HG02763 (cell line): ENCODE results near the gene IGFN1.
"Not testable (repeated sequence)": the region's sequence is repeated elsewhere in the genome, so short reads cannot be mapped to it uniquely, and the experiment has no call there.

Source experiments
- ATAC-seq: cut with Tn5 transposase; IDR thresholded peaks from one replicate; pipeline ENCODE4 v1.9.1; 2021; ENCODE audit warnings: mild to moderate bottlenecking, moderate library complexity; ENCODE audit not compliant: unreplicated experiment

Gene IGFN1

DNA sequence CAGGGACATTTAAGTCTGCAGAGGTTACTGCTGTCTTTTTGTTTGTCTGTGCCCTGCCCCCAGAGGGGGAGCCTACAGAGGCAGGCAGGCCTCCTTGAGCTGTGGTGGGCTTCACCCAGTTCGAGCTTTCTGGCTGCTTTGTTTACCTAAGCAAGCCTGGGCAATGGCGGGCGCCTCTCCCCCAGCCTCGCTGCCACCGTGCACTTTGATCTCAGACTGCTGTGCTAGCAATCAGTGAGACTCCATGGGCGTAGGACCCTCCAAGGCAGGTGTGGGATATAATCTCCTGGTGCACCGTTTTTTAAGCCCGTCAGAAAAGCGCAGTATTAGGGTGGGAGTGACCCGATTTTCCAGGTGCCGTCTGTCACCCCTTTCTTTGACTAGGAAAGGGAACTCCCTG, 49.0 kb downstream of the IGFN1 start:
- ATAC-seq = not testable (repeated sequence)

DNA sequence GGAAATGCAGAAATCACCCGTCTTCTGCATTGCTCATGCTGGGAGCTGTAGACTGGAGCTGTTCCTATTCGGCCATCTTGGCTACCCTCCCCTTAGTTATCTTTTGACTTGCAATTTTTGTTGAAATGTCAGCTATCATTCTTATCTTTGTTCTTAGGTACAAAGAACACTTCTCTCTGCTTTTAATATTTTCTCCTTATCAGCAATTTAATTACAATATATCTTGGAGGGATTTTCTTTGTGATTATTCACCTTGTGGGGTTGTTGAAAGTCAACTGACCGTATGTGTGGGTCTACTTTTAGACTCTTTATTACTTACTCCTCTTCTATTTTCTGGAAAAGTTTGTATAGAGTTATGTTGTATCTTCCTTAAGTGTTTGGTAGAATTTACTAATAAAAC, 49.5 kb downstream of the IGFN1 start:
- no peak for ATAC-seq

DNA sequence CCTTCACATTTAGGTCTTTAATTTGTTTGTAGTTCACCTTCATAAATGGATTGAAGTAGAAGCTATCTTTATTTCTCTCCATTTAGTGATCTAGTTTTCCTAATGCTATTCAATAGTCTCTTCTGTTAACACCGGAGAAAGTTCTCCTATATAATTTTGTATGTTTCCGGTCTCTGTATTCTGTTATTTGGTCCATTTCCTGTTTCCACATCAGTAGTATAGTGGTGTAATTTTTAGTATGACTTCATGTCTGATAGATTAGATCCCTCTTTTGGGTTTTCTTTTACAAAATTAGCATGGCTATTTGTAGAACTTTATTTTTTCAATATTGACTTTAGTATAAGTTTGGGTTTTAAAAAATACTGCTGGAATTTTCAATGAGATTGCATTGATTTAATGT, 51.1 kb downstream of the IGFN1 start:
- ATAC-seq = no peak

DNA sequence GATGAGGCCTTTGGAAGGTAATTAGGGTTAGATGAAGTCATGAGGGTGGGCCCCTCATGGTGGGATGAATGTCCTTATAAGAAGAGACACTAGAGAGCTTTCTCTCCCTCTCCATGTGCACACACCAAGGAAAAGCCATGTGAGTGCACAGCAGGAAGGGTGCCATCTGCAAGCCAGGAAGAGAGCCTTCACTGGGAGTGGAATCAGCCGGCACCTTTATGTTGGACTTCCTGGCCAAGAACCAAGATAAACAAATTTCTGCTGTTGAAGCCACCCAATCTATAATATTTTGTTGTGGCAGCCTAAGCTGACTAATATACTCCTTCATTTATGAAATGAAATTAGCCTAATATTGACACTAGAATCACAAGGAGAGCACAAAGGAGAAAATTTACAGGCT, 54.5 kb downstream of the IGFN1 start:
- no peak for ATAC-seq

DNA sequence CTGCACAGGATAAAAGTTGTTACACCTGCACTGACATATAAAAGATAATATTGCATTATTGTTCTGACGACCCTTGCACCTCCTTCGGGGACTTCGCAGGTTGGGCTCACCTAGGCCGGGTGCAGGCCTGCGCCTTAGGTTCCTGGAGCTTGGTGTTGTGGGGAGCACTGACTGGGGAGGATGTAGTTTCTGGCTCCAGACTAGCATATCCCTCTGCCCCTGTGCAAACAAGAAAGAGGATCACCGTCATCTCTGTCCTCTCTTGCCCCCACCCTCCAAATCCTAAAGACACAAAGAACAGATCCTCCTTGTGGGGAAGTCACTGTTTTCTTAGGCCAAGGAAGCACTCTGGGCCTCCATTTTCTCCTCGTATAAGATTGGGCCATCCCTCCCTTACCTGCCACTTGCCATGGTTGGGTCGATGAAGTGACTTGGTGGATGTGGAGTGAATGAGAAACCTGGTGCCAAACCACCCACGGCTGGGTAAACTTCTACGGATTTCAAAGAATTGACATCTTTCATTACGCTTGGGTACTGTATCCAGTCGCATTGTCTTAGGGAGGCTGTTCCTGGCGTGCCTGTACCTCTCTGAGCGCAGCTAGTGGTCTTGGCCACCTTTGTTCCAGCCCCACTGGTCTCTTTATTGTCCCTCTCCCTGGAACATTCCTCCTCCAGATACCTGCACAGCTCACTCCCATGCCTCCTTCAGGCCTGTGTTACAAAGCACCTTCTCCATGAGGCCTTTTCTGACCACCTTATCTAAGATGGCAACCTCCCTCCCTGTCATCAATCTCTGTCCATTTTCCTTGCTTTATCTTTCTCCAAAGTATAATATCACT, 58.3 kb downstream of the IGFN1 start:
- ATAC-seq = no peak

DNA sequence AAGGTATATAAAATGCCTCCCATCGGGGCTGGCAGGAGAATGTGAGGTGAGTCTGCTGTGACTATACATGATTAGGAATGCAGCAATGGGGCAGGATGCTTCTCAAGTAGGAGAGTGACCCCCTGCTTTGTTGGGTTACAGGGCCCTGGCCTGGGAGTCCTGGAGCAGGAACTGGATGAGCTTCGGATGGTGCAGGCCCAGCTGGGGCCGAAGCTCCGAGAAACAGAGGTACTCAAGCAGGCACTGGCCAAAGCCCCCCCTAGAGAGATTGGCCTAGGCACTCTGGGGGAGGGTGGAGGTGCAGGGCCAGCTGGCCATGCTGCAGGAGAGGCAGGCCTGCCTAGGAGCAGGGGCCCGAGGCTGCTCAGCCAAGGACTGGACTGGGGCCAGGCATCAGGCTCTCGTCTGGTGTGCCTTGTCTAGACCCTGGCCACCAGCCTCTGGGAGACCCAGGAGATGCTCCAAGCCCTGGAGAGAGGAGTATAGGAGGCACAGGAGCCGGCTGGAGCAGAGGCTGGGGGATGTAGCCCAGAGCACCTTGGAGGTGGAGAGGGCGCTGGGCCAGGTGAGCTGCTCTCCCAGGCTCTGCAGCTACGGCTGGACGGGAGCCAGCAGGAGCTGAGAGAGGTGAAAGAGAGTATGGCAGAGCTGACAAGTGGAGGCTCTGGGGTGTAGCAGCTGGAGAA, 59.8 kb downstream of the IGFN1 start:
- ATAC-seq = no peak

DNA sequence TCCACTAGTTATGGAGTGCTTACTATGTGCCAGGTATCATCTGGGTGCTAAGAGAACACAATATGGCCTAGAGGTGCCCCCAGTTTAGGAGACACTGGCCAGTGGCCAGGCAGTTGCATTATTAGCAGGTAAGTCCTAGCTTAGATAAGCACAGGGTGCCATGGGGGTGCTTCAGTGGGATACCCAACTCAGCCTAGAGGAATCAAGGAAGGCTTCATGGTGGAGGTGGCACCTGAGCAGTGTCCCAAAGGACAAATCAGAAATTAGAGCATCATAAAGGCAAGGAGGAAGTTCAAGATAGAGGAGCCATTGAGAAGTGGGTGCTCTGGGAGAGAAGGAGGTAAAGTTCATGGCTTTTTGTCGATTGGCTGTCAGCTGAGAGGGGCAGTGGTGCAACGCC, 60.8 kb downstream of the IGFN1 start:
- ATAC-seq = no peak

DNA sequence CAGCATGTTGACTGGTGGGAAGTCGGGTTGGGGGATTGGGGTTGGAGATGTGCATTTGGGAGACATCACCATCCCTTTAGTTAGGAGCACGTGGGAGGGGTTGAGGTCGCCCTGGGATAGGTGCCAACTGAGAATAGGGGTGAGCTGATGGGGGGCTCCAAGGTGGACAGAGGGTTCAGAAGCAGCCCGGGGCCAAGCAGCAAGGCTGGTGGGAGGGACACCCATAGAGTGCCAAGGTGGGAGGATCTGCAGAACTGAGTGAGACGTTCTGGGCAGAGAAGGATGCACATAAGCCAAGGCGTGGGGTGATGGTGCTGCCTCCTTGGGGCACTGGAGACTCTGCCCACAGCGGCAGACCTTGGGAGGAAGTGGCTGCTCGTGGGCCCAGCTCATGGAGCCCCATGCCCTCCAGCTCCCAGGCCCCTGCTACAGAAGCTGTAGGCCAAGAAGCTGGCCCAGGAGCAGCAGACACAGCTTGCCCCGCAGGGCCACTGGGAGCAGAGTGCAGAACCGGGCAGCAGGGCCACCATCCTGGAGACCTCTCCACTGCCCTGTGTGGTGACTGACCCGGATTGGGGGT, 61.3 kb downstream of the IGFN1 start:
- no peak for ATAC-seq

DNA sequence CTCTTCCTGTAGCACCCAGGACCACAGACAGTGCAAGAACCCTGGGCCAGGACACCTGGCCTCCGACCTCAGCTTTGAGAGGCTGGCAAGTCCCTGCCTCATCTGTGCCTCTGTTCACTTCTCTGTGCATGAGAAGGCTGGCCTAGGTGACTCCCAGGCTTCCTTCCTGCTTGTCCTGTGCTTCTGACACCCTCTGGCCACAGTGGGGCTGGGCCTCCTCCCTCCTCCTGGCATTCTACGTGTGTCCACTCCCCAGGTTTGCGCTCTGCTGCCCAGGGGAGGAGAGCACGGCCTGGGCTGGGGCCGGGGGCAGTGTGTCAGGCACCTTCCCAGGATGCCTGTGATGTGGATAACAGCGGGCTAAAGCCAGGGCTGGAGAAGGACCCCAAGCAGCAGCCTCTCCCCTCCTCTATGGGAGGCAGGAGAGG, 62.3 kb downstream of the IGFN1 start:
- no peak for ATAC-seq

DNA sequence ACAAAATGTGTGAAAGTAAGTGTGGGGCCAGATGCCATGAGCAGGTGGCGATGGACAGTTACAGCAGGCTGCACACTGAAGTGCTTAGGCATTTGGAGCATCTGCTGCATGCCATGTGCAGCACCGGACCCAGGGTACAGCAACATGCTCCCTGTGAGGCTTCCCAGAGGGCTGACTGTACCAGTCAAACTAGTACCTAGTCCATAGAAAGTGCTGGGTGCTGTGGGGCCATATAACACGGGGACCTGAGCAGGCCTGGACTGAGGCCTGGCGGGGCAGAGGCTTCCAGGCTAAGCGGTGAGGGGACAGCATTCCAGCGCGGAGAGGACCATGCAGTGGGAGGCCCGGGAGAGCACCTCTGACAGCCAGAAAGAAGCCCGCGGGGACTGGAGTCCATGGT, 62.8 kb downstream of the IGFN1 start:
- ATAC-seq = no peak

DNA sequence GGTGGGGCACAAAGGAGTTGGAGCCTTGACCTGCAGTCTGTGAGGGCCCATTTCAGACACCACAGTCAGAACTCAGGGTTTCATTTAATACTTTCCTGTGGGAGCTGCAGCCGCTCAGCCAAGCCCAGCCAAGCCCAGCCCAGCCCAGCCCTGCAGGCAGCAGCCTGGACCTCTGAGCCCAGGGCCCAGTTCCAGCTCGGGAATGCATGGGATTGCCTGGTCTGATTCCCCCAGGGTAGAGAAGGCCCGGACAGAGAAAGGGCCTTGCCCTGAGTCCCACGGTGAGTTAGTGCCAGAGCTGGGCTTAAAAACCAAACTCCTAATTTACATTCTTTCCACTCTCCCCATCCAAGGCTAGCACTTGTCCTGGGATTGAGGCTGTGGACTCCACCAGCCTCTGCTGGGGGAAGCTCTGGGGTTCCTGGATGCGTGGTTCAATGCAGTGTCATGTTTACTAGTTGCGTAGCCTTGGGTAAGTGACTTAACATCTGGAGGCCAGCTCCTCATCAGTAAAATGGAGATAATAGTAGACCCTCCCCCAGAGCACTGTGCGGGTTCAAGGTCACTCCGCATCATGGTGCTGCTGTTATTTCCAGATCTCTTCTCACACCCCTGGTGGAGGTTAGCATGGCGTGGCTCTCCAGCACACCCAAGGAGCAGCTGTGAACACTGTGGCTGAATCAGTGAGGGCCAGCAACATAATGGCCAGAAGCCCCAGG, 63.4 kb downstream of the IGFN1 start:
- no peak for ATAC-seq

DNA sequence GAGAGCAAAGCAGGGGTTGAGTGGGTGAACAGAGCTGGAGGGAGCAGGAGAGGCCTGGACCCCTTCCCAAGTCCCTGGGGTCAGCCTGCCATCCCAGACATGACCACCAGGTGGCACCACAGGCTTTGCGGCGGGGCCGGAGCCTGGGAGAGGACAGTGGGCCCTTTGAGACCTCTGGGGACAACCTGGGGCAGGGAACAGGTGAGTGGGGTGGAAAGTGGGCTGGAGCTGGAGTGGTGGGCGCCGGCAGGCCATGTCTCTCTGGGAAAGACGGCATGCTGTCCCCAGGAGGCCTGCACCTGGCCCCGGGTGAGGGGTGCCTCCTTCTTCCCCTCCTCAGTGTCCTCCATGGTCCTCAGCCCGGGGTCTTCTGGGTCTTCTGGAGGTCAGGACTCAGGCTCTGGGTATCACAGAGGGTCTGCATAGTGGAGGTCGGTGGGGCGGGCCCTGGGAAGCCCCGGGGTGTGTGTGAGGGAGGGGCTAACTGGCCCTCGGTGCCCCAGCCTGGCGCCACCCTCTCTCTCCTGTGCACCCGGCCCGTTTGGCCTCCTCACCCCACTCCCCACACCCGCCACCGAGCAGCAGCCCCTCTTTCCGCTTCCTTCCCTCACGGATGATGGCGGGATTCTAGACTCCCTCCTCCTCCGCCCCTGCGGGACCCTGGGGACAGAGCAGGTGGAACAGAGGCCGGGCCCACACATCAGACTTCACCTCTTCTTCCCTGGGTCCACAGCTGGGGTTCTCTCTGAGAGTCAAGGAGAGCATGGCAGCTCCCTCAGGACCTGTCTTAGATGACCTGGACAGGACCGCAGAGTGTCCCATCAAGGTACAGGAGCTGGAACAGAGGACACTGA, 64.2 kb downstream of the IGFN1 start:
- ATAC-seq = no peak

DNA sequence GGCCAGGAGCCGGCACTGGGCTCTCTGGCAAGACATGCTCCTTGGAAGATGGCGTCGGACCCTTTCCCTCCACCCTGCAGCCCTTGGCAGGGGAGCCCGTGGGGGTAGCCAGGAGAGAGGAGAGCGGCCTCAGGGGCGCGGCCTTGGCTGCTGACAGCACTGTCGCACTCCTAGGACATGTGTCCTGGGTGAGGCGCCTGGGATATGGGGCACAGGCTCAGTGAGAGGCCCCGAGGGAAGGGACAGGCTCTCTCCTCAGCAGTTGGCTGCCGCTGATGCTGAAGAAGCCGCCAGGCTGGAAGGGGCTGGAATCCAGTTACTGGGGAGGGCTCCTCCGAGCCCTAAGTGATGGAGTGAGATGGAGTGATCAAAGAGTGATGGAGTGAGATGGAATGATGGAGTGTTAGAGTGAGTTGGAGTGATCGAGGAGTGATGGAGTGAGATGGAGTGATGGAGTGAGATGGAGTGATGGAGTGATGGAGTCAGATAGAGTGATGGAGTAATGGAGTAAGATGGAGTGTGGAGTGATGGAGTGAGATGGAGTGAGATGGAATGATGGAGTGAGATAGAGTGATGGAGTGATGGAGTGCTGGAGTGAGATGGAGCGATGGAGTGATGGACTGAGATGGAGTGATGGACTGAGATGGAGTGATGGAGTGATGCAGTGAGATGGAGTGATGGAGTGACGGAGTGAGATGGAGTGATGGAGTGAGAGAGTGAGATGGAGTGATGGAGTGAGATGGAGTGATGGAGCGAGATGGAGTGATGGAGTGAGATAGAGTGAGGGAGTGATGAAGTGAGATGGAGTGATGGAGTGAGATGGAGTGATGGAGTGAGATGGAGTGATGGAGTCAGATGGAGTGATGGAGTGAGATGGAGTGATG, 65.1 kb downstream of the IGFN1 start:
- no peak for ATAC-seq

DNA sequence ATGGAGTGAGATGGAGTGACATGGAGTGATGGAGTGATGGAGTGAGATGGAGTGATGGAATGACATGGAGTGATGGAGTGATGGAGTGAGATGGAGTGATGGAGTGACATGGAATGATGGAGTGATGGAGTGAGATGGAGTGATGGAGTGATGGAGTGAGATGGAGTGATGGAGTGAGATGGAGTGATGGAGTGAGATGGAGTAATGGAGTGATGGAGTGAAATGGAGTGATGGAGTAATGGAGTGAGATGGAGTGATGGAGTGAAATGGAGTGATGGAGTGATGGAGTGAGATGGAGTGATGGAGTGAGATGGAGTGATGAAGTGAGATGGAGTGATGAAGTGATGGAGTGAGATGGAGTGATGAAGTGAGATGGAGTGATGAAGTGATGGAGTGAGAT, 67.5 kb downstream of the IGFN1 start:
- not testable (repeated sequence) for ATAC-seq

DNA sequence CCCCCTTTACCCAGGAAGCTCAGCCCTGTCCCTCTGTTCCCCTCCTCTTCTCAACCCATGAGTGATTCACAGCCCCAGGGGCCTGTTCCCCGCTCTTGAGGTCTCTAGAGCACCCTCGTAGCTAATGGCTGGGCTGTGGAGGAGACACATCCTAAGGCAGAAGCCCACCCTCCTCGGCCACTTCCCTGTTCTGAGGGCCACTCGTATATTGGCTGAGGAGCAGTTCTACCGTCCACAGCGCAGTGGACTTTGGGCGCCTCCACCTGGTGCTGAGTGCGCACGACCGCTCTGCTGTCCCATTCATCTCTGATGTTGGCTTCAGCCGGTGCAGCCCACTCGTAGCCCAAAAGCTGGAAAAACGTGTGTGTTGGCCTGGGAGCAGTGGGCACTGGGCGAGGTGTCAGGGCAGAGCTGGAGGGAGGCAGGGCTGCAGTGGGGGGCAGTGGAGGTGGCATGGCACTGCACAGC, 68.2 kb downstream of the IGFN1 start:
- no peak for ATAC-seq

DNA sequence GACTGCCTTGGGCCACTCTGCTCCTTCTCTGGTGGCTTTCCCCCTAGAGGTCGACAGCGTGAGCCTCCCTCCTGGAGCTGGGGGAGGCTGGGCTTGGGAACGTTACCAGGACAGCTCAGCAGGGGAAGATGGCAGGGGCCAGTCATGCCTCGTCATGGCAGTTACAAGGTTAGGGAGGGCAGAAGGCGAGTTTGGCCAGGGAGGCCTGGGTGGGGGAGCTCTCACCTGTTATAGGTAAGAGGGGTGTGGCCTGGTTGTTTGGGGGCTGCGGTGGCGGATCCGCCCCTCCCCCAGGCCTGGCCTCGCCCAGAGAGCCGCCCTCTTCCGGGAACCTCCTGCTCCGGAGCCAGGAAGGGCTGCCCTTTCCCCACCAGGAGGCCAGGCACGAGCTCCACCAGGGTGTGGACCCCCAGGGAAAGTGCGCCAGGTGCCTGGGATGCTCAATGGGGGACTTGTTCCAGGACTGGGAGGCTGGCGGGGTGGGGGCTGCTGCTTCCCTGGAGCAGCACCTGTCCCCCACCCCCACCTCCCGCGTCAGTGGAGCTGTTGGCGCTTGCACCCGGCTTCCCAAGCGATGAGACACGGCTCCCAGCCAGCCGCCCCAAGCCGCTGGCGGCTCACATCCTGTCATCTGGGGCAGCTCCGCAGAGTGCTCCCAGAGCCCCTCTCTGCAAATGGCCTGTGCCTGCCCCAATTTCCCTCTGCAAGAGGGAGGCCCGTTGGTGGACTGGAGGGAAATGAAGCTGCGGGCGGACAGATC, 69.0 kb downstream of the IGFN1 start:
- ATAC-seq = no peak

DNA sequence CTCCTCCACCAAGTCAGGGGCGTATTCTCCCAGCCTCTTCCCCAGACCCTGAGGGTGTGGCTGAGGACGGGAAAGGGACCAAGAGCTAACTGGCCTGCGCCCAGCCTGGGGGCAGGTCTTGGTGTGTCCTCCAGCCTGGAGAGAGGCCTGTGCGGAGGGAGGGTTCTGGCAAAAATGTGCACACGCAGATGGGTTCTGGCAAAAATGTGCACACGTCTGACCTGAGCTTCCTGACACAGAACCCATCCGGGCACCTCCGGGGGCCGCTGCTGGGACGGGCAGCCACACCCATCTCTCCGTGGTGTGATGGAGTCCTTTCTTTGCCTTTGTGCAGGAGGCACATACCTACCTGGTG, 69.6 kb downstream of the IGFN1 start:
- ATAC-seq = no peak

DNA sequence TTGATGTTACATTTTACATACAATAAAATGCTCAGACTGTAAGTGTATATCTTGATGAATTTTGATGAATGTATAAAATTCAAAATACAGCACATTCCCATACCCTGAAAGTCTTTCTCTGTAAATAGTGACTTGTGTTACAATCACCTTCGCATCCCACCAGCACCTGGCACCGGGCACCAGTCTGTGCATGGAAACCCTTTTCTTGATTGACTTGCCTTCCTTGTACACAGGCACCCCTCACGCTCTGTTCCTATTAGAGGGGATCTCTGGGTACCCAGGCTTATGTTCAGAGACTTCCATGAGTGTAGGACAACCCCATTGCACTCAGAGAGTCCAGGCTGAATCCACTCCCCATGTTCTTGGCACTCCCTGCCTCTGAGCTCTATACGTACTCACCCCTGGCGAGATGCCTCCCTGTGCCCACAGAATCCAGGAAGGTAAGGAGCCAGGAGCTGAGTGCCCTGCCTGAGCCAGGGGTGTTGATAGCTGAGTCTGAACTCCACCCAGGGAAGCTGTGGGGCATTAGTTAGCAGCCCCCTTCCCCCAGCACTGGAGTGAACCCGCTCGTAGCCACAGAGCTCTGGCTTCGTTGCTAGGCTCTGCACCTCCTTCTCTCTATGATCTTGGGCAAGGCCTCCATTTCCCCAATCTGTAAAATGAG, 70.2 kb downstream of the IGFN1 start:
- ATAC-seq = no peak
